GM18519 (cell line): ENCODE data around the gene YWHAE.
"Not testable (repeated sequence)": the region's sequence is repeated elsewhere in the genome, so short reads cannot be mapped to it uniquely, and the experiment has no call there.

ENCODE experiments used
- ATAC-seq: cut with Tn5 transposase; IDR thresholded peaks from one replicate; pipeline ENCODE4 v1.9.1; 2021; ENCODE audit warnings: mild to moderate bottlenecking, moderate library complexity; ENCODE audit not compliant: unreplicated experiment, low FRiP score

Gene YWHAE

DNA sequence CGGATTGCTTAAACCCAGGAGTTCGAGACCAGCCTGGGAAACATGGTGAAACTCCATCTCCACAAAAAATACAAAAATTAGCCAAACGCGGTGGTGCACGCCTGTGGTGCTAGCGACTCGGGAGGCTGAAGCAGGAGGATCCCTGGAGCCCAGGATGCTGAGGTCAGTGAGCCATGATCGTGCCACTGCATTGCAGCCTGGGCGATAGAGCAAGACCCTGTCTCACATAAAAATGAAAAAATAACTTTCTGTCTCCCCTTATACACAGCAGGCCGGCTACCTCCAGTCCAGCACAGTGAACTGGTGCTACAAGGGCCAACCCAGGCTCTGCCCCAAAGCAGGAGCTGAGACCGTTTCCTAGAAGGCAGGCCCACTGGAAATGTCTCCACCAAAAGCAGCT, 59.7 kb downstream of the YWHAE start:
- no peak for ATAC-seq

GRCh38 chr17:1331708-1332107, 68.3 kb downstream of the YWHAE start:
- ATAC-seq: no peak

GRCh38 chr17:1329745-1330343, 70.2 kb downstream of the YWHAE start:
- ATAC-seq: no peak

DNA sequence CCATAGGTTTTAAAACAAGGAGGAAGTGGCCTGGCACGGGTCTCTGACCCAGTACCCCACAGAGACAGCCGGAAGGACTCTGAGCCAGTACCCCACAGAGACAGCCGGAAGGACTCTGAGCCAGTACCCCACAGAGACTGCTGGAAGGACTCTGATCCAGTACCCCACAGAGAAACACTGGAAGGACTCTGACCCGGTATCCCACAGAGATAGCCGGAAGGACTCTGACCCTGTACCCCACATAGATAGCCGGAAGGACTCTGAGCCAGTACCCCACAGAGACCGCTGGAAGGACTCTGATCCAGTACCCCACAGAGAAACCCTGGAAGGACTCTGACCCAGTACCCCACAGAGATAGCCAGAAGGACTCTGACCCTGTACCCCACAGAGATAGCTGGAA, 71.6 kb downstream of the YWHAE start:
- no peak for ATAC-seq

GRCh38 chr17:1325766-1326165, 74.3 kb downstream of the YWHAE start:
- ATAC-seq: no peak

- ATAC-seq: no peak
Observed at GRCh38 chr17:1324201-1324771, 75.7 kb downstream of the YWHAE start.

- no peak for ATAC-seq
Observed at GRCh38 chr17:1323336-1323735, 76.7 kb downstream of the YWHAE start.

DNA sequence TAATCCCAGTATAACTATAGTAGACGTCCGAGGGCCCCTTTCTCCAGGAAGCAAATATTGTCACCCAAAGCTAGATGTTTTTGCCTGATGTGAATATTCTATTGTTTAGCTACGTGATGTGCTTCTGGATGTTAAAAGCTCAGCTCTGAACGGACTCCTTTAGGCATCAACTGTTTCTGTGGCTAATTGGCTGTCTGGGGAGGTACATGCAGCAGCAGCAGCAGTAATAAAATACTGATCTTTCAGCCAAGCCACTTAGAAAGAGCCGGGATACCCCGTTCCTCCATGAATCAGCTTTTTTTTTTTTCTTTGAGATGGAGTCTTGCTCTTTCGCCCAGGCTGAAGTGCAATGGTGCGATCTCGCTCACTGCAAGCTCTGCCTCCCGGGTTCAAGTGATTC, 77.5 kb downstream of the YWHAE start:
- no peak for ATAC-seq

GRCh38 chr17:1322014-1322428, 78.0 kb downstream of the YWHAE start:
- no peak for ATAC-seq

- ATAC-seq: no peak
Observed at GRCh38 chr17:1315891-1316403, 84.1 kb downstream of the YWHAE start.

- ATAC-seq: no peak
Observed at GRCh38 chr17:1315409-1315808, 84.6 kb downstream of the YWHAE start.

DNA sequence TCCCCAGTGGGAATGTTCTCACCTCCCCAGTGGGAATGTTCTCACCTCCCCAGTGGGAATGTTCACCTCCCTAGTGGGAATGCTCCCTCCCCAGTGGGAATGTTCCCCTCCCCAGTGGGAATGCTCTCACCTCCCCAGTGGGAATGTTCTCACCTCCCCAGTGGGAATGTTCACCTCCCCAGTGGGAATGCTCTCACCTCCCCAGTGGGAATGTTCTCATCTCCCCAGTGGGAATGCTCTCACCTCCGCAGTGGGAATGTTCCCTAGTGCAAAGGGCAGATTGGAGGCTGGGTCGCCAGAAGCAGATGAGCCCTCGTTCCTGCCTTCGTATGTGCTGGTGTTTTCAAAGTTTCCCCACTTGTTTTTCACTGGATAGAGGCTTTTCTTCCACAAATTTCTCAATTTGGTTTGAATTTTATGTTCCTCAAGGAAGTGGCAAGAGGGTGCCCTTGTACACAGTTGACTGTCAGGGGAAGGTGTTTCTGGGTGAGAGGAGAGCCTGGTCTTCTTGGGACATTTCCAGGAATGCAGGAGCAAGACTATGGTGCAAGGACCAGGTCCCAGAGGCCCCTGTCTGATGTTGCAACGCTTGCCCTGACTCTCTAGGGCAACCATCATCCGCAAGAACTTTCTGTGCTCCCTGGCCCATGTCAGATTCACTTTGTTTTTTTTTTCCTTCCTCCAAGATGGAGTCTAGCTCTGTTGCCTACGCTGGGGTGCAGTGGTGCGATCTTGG, 86.6 kb downstream of the YWHAE start:
- no peak for ATAC-seq

DNA sequence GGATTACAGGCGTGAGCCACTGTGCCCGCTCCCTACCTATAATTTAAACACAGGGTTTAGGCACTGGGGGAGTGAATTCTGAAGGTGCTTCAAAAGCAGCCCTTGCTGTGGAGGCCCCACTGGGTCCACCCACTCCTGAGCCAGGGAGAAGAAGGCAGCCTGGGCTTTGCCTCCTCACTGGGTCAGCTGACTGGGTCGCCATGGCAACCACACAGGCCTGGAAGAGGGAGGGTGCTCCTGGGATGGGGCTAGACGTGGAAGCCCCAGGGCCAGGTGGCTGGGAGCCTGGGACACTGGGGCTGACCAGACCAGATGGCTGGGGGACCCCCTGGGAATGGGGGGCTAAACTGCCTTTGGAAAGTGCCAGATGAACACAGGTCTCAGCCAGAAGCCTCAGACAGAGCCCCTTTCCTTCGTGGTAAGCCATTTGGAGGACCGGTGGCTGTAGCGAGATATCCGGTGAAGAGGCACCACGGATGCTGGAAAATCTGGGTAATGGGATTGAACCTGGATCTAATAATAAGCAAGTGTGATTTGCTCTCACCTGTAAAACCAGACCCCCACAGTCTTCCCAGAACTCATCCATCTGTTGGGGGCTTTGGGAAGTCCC, 87.7 kb downstream of the YWHAE start:
- no peak for ATAC-seq

DNA sequence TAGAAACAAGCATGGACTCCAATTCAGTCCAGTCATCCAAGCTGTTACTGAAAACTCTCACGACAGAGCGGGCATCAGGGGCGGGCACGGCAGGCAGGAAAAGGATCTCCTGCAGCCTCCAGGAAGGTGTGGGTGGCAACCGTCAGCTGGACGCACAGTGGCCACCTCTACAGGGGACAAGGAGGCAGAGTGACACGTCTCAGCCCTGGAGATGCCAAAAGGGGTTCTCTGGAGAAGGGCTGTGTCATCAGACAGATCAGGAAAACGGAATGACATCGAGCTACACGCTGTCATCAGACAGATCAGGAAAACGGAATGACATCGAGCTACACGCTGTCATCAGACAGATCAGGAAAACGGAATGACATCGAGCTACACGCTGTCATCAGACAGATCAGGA, 92.2 kb downstream of the YWHAE start:
- not testable (repeated sequence) for ATAC-seq

- no peak for ATAC-seq
Observed at GRCh38 chr17:1304962-1305563, 95.0 kb downstream of the YWHAE start.

DNA sequence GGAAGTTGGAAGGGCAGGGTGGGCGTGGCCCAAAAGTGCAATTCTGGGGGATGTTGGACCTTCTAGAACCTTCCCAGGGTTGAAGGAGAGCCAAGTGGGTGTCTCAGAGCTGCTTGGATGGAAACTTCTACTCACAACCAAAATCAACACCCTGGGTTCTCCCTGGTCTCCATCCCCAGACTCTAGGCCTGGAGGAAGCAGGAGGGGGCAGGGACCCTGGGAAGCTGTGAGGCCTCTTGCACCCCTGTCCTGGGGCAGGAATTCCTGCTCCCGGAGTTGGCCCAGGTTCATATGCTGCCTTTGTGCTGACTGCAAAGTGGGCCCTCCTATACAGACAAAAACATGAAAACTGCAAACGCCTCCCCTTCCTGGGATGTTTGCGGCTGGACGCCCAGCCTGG, 95.5 kb downstream of the YWHAE start:
- no peak for ATAC-seq

DNA sequence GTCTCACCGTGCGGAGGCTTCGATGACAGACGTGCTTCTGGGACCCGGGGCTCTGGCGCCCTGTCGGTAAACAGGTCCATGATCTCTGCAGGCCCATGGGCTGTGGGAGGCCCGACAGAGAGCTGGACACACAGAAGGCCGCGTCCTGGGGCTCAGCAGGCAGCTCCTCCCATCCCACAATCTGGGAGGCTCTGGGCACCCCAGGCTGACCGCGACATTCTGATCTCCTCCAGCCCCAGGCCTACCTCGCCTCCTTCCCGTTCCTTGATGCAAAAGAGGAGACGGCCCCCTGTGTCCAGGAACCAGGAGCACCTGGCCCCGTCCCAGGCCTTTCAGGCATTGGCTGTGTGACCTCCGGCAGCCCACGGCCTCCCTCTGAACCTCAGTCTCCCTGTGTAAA, 97.3 kb downstream of the YWHAE start:
- ATAC-seq: no peak

DNA sequence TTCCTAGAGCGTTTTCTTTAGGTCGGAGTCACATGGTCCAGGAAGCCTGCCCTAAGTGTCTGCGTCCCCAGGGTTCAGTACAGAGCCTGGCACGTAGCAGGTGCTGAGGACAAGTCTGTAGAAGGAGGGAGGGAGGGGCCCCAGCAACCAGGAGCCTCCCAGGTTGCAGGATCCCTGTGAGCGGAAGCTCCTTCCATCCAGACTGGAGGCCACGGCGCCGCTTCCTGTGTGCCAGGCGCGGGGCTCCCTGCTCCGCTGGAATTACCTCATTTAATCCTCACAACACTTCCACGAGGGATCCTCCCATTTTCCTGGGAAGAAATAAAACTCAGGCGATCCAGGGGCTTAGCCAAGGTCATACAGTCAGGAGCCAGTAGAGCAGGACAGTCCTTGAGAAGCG, 98.5 kb downstream of the YWHAE start:
- no peak for ATAC-seq

GRCh38 chr17:1300371-1300905, 99.6 kb downstream of the YWHAE start:
- ATAC-seq: no peak

DNA sequence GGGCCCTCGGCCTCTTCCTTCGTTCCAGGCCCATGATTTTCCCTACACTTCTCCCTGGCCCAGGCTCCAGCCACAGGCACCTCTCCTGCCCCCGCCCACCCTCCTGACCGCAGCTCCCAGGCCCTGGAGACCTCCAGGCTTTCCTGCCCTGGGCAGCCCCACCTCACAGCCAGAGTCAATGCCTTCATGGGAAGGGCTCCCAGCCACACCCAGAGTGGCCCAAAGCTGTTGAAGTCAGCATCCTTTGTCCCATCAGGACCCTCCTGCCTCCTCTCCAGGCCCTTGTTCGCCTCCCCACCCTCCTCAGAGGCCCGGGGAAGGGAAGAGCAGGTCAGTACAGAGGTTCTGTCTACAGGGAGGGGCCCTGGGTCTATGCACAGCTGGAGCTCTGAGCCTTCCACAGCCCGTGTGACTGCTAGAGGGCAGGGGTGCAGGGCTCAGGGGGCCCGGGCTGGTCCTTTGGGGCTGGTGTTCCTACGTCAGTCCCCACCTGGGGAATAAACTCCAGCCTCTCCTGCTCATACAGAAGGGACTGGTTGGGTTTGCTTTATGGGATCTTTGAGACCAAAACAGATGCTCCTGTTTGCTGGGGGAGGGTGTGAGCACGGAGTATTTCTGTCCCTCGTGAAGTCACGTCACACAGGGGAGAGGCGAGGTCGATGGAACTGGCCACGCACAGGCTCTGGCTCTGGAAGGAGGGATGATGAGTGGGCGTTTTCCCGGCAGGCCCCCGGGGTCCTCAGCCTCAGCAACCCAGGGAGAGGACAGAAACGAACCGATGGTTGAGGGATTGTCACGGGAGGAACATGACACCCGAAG, 100.3 kb downstream of the YWHAE start:
- ATAC-seq: no peak
